ENCODE data around the gene GLMN.
A peak's percentile ranks its signal among the peaks of the same experiment; 100 is the strongest.
"Not testable (repeated sequence)": the region's sequence is repeated elsewhere in the genome, so short reads cannot be mapped to it uniquely, and the experiment has no call there.

Gene GLMN

DNA sequence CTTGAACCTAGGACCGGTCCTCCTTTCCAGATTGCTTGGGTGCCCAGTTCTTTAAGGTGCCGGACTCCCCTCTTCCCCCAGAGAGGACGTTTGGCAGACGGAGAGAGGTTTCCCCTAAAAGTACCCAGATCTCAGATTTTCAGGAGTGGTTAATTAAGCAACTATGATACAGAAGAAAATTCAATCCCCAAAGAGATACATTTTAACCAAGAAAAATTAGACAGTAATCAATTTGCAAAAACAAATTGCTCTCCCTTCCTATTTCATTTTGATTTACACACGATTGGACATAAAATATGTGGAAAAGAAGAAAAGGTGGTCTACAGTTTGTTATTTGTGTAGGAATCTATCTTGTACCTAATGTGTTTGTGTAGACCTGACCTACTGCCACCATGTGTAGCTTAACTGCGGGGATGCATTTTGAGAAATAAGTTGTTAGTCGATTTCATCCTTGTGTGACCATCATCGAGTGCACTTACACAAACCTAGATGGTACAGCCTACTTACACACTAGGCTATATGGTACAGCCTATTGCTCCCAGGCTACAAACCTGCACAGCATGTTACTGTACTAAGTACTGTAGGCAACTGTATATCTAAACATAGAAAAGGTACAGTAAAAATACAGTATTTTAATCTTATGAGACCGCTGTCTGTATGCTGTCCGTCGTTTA, 827 bp upstream of the GLMN start:
- DNase-seq (ENCODE audit: low read depth) = no peak
- H3K4me3 ChIP-seq (ENCODE audit: low read depth, low read length) = peak overlapping the region; percentile 94
- TF ChIP-seq, protein P1, sequence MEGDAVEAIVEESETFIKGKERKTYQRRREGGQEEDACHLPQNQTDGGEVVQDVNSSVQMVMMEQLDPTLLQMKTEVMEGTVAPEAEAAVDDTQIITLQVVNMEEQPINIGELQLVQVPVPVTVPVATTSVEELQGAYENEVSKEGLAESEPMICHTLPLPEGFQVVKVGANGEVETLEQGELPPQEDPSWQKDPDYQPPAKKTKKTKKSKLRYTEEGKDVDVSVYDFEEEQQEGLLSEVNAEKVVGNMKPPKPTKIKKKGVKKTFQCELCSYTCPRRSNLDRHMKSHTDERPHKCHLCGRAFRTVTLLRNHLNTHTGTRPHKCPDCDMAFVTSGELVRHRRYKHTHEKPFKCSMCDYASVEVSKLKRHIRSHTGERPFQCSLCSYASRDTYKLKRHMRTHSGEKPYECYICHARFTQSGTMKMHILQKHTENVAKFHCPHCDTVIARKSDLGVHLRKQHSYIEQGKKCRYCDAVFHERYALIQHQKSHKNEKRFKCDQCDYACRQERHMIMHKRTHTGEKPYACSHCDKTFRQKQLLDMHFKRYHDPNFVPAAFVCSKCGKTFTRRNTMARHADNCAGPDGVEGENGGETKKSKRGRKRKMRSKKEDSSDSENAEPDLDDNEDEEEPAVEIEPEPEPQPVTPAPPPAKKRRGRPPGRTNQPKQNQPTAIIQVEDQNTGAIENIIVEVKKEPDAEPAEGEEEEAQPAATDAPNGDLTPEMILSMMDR (IDR thresholded peaks at IDR 0.05; ENCODE audit: control insufficient read depth, extremely low read depth, insufficient read depth) = no peak

DNA sequence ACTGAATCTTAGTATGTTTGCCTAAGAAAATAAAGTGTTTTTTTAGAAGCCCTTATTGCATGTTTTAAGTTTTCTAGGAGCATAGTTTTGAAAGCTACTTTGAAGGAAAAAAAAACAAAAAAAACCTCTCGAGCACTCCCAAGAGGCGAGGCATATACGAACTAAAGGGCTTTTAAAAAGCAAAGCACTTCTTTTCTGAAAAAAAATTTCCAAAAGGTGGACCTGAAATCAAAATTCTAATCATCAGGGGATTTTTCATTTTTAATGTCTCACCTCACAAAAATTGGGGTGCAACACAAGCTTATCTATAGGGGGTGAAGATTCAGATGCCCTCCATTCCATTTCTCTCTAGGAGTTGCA, 594 bp downstream of the GLMN start:
- TF ChIP-seq, protein P1 (IDR thresholded peaks at IDR 0.05; ENCODE audit: control insufficient read depth, extremely low read depth, insufficient read depth) = no peak
- H3K4me3 ChIP-seq (ENCODE audit: low read depth, low read length) = peak overlapping the region; percentile 94
- DNase-seq (ENCODE audit: low read depth) = no peak

DNA sequence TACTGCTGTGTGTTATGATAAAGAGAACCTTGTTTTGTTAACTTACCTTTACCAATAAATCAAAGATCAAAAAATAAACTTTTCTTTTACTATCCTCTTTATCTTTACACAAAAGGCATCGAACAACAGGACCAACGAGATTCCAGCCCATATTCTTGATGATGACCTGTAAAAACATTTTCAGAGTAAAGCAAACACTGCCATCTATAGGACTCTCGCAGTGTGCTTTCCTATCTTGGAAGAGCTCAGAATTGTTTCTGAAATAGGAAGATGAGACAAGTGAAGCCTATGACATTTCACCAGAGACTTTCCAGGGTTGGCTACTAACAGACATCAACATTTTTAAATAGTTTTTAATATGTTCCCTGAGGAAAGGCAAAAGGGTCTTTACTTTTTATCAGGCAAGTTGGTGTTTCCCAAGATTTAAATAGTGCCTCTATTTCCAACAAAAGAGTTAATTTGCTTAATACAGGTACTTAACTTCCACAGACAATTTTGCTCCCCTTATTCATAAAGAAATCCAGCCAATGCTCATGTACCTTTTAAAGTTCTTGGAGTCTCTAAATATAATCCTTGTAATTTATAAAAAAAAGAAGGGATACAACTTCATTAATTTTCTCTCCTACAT, 7.3 kb downstream of the GLMN start:
- DNase-seq (ENCODE audit: low read depth) = peak; percentile 69
- TF ChIP-seq, protein P1 (IDR thresholded peaks at IDR 0.05; ENCODE audit: control insufficient read depth, extremely low read depth, insufficient read depth) = peak; percentile 81
- no peak overlapping the region for H3K4me3 ChIP-seq (ENCODE audit: low read depth, low read length)

DNA sequence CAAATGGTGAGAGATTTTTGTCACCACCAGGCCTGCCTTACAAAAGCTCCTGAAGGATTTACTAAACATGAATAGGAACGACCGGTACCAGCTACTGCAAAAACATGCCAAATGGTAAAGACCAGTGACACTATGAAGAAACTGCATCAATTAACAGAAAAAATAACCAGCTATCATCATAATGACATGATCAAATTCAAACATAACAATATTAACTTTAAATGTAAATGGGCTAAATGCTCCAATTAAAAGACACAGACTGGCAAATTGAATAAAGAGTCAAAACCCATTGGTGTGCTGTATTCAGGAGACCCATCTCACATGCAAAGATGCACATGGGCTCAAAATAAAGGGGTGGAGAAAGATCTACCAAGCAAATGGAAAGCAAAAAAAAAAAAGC, 17.4 kb downstream of the GLMN start:
- not testable (repeated sequence) for H3K4me3 ChIP-seq (ENCODE audit: low read depth, low read length); DNase-seq (ENCODE audit: low read depth)

DNA sequence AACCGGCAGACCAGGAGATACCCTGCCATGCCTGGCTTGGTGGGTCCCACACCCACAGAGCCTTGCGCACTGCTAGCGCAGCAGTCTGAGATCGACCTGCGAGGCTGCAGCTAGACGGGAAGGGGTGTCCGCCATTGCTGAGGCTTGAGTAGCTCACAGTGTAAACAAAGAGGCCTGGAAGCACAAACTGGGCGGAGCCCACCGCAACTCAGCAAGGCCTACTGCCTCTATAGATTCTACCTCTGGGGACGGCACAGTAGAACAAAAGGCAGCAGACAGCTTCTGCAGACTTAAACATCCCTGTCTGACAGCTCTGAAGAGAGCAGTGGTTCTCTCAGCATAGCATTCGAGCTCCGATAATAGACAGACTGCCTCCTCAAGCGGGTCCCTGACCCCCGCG, 19.0 kb downstream of the GLMN start:
- H3K4me3 ChIP-seq (ENCODE audit: low read depth, low read length); DNase-seq (ENCODE audit: low read depth): not testable (repeated sequence)

DNA sequence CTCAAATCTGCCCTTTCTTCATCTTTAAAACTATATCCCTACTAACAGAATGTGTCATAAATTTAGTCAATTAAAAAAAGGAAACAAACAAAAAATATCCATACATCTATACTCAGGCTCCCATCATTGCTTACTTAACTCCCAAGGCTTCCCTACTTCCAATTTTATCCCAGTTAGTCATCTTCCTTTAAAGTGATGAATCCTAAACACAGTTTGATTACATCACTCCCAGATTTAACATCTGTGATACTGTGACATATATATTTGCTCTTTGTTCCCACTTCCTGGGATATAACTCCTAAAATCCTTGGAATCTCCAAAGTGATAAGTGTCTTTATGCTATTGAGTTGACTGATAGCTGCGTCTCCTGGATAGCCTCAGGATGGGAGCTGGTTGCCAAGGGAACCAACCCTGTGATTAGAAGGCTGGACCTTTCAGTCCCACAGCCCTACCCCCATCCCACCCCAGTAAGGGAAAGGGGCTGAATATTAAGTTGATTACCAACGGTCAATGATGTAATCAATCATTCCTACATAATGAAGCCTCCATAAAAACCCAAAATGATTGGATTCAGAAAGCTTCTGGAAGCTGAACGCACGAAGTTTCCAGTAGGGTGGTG, 21.6 kb downstream of the GLMN start:
- no peak for DNase-seq (ENCODE audit: low read depth)
- TF ChIP-seq, protein P1 (IDR thresholded peaks at IDR 0.05; ENCODE audit: control insufficient read depth, extremely low read depth, insufficient read depth) = no peak
- H3K4me3 ChIP-seq (ENCODE audit: low read depth, low read length) = no peak overlapping the region

DNA sequence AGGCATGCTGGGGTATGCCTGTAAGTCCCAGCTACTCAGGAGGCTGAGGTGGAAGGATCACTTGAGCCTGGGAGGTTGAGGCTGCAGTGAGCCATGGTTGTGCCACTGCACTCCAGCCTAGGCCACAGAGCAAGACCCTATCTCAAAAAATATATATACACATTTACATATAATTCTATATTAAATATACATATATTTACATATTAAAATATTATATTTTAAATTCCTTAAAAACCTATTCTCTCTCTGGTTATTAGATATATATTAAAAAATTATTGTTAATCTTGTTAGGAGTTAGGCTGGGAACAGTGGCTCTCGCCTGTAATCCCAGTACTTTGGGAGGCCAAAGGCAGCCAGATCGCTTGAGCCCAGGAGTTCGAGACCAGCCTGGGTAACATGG, 22.7 kb downstream of the GLMN start:
- TF ChIP-seq, protein P1 (IDR thresholded peaks at IDR 0.05; ENCODE audit: control insufficient read depth, extremely low read depth, insufficient read depth) = no peak
- DNase-seq (ENCODE audit: low read depth) = no peak
- H3K4me3 ChIP-seq (ENCODE audit: low read depth, low read length) = no peak overlapping the region

DNA sequence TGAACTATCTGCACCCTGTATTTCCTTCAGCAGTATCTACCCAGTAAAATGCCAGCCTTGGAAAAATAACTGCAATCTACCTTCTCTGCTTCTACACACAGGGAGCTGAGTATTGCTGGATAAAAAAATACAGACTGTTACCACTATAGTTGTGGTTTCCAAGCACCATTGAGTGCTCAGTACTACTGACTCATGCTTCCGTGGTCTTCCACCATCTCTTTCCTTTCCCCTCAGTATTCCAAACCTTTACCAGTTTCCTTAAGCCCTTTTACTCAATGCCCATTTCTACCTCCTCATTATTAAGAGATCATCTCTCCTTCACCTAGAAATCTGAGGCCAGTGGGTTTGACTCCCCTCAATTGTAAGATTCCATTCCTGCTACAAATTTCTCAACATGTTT, 23.8 kb downstream of the GLMN start:
- DNase-seq (ENCODE audit: low read depth) = no peak
- TF ChIP-seq, protein P1 (IDR thresholded peaks at IDR 0.05; ENCODE audit: control insufficient read depth, extremely low read depth, insufficient read depth) = no peak
- no peak overlapping the region for H3K4me3 ChIP-seq (ENCODE audit: low read depth, low read length)

Data from LNCaP clone FGC (cell line).